ENCODE data around the gene DEXI.

The DEXI gene

GRCh38 chr16:10892782-10893318, 49.4 kb downstream of the DEXI start:
- DNase-seq (ENCODE audit: low spot score), result no peak

GRCh38 chr16:10889855-10890254, 52.4 kb downstream of the DEXI start:
- DNase-seq (ENCODE audit: low spot score), result no peak

- no peak for DNase-seq (ENCODE audit: low spot score)
Measured at GRCh38 chr16:10888320-10888937, 53.8 kb downstream of the DEXI start.

- no peak for DNase-seq (ENCODE audit: low spot score)
Measured at GRCh38 chr16:10885246-10885645, 57.0 kb downstream of the DEXI start.

GRCh38 chr16:10883004-10883403, 59.3 kb downstream of the DEXI start:
- no peak for DNase-seq (ENCODE audit: low spot score)

GRCh38 chr16:10881479-10882030, 60.7 kb downstream of the DEXI start:
- DNase-seq (ENCODE audit: low spot score), result no peak

- no peak for DNase-seq (ENCODE audit: low spot score)
Measured at GRCh38 chr16:10880594-10881452, 61.4 kb downstream of the DEXI start.

- DNase-seq (ENCODE audit: low spot score), result no peak
Measured at GRCh38 chr16:10879681-10880589, 62.3 kb downstream of the DEXI start.

Measured in hematopoietic multipotent progenitor cell treated with erythropoietin and hydrocortisone succinate and interleukin-3 and kit ligand, for 15 days (in vitro differentiated cells).